ENCODE results near the gene DAB2. TPM values are rescaled to one million over a fixed set of nuclear protein-coding genes. Genes with fewer than 3 reads are reported as not detected.

Gene DAB2
- total RNA-seq, 1 donor from 2014 or later: 28.5 TPM

DNA sequence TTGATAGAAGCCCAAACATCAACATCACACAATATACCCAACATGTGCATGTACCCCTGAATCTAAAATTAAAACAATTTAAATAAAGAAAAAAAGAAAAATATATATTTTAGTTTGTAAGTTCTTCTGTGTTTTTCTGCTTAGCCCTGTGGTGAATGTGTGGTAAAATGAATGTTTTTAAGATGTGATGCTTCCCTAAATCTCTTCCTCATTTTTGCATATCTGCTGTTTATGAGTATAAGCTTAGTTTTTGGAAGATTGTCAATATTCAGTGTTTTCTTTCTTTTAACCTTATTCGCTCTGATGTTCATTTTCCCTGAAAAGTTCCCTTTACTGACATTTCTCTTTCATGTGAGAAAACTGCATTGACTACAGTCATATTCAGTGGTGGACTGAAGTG is 44.4 kb upstream of the DAB2 start:
- Histone ChIP-seq H3K9me3 (replicated peaks) (no peaks in the 10 kb centered on the region), H3K27me3 (ENCODE audit: low read depth) (no peaks in the 10 kb centered on the region), H3K4me1 (peaks cover 11% of the 10 kb centered on the region), H3K4me3 (no peak overlapping the region), H3K27ac (replicated peaks) (peak overlapping the region; percentile 33), H3K36me3 (no peaks in the 10 kb centered on the region)
- TF ChIP-seq, protein P1, sequence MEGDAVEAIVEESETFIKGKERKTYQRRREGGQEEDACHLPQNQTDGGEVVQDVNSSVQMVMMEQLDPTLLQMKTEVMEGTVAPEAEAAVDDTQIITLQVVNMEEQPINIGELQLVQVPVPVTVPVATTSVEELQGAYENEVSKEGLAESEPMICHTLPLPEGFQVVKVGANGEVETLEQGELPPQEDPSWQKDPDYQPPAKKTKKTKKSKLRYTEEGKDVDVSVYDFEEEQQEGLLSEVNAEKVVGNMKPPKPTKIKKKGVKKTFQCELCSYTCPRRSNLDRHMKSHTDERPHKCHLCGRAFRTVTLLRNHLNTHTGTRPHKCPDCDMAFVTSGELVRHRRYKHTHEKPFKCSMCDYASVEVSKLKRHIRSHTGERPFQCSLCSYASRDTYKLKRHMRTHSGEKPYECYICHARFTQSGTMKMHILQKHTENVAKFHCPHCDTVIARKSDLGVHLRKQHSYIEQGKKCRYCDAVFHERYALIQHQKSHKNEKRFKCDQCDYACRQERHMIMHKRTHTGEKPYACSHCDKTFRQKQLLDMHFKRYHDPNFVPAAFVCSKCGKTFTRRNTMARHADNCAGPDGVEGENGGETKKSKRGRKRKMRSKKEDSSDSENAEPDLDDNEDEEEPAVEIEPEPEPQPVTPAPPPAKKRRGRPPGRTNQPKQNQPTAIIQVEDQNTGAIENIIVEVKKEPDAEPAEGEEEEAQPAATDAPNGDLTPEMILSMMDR (IDR thresholded peaks at IDR 0.05; ENCODE audit: borderline replicate concordance): no peak
- no peak for DNase-seq
- intact Hi-C loops (cut with micrococcal nuclease): no loop called here

DNA sequence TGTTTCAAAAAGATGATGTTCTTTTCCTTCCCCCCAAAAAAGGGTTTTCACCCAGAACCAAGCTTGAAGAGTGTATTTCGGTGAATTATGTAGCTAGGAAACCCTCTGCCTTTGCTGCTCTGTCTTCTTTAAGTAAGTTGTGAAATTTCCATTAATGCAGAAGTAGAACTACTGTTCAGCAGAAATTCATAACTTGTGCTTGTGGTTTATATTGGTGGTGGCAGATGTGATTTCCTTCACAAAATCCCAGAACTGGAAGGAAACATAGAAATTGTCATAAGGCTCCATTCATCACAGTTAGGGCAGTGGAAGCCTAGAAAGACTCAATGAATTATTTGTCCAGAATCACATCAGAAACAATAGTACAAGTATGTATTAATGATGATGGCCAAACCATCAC is 42.1 kb upstream of the DAB2 start:
- intact Hi-C loops (cut with micrococcal nuclease): no loop called here
- TF ChIP-seq, protein P1 (IDR thresholded peaks at IDR 0.05; ENCODE audit: borderline replicate concordance): no peak
- no peak for DNase-seq
- H3K4me1 ChIP-seq: peaks cover 11% of the 10 kb centered on the region
- H3K27ac ChIP-seq (replicated peaks): no peak overlapping the region
- no peaks in the 10 kb centered on the region for H3K27me3 ChIP-seq (ENCODE audit: low read depth)
- no peaks in the 10 kb centered on the region for H3K36me3 ChIP-seq
- H3K4me3 ChIP-seq: no peak overlapping the region
- no peaks in the 10 kb centered on the region for H3K9me3 ChIP-seq (replicated peaks)

DNA sequence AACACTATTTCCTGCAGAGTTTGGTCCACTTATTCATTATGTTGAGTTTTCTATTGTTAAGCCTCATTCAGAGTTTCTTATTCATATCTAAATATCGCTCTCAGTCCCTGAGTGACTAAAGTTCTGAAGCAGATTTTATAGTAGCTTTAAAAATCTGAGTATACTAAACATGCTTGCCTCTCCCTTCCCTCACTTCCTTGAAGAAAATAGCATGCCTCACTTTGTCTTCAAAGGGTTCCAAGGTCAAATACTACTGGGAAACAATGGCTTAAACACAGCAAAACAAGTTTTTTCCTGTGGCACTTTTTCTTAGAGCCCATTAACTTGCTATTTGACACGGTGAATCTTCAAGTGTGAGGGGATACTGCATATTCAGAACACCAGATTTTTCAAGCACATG is 41.1 kb upstream of the DAB2 start:
- H3K27ac ChIP-seq (replicated peaks): peak overlapping the region; percentile 48

DNA sequence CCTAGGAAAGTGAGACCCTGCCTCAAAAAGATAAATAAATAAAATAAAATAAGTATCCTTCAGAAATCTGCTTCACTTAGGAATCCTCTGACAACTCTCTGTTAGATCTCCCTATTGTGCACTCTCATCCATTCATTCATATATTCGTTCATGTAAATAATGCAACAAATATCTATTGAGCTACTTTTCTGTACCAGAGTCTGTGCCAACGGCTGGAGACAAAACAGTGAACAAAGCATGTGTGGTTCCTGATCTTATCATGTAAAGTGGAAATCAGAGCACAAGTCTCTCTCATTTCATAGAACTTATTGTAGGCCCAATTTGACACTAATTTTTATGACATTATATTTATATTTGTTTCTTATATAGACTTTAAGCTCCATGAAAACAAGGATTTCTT is 40.3 kb upstream of the DAB2 start:
- H3K4me3 ChIP-seq: no peak overlapping the region
- no peaks in the 10 kb centered on the region for H3K27me3 ChIP-seq (ENCODE audit: low read depth)
- H3K4me1 ChIP-seq: peaks cover 11% of the 10 kb centered on the region
- intact Hi-C loops (cut with micrococcal nuclease): no loop called here
- DNase-seq: no peak
- H3K27ac ChIP-seq (replicated peaks): peak overlapping the region; percentile 48
- TF ChIP-seq, protein P1 (IDR thresholded peaks at IDR 0.05; ENCODE audit: borderline replicate concordance): no peak
- no peaks in the 10 kb centered on the region for H3K9me3 ChIP-seq (replicated peaks)
- no peaks in the 10 kb centered on the region for H3K36me3 ChIP-seq

More for the DNA sequence above, 41.1 kb upstream of the DAB2 start:
- Histone ChIP-seq H3K4me3 (no peak overlapping the region), H3K4me1 (peaks cover 11% of the 10 kb centered on the region), H3K36me3 (no peaks in the 10 kb centered on the region), H3K9me3 (replicated peaks) (no peaks in the 10 kb centered on the region), H3K27me3 (ENCODE audit: low read depth) (no peaks in the 10 kb centered on the region)
- intact Hi-C loops (cut with micrococcal nuclease): no loop called here
- no peak for DNase-seq
- TF ChIP-seq, protein P1 (IDR thresholded peaks at IDR 0.05; ENCODE audit: borderline replicate concordance): no peak

DNA sequence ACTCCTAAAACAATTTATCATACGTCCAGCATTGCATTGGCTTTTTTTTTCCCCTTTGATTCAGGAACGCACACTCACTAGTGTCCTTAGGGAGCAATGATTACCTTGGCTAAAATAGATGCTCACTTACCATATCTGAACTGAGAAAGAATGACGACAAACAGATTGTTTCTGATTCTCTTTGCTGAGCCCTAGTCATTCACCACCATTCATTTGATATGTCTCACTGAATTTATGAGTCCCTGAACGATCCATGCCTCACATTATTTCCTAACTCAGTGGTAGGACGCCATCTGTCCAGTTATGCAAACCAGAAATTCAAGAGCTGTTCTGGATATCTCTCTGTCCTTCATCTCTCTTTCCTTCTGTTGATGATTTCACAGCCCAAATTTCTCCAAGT is 39.3 kb upstream of the DAB2 start:
- intact Hi-C loops (cut with micrococcal nuclease): no loop called here
- Histone ChIP-seq H3K36me3 (no peaks in the 10 kb centered on the region), H3K27me3 (ENCODE audit: low read depth) (no peaks in the 10 kb centered on the region), H3K4me3 (no peak overlapping the region), H3K9me3 (replicated peaks) (no peaks in the 10 kb centered on the region), H3K4me1 (peaks cover 11% of the 10 kb centered on the region), H3K27ac (replicated peaks) (no peak overlapping the region)
- TF ChIP-seq, protein P1 (IDR thresholded peaks at IDR 0.05; ENCODE audit: borderline replicate concordance): no peak
- DNase-seq: no peak

DNA sequence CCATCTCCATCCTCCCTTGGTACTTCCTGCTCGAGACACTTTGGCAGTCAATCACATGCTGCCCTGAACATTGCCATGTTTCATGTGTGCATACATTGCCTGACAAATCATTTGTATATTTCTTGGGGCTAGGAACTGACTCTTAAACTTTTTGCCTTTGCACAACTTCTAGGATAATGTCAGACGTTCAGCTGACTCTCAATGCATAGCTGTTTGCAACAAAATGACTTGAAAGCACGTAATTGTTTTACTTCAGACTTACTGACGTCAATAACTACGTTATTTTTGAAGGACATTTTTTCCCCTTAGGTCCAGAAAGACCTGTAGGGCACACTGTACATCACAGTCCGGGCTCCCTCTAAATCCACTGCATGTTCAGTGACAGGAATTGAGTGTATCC is 37.4 kb upstream of the DAB2 start:
- no peaks in the 10 kb centered on the region for H3K9me3 ChIP-seq (replicated peaks)
- H3K27me3 ChIP-seq (ENCODE audit: low read depth): no peaks in the 10 kb centered on the region
- H3K4me3 ChIP-seq: no peak overlapping the region
- intact Hi-C loops (cut with micrococcal nuclease): no loop called here
- H3K27ac ChIP-seq (replicated peaks): no peak overlapping the region
- no peaks in the 10 kb centered on the region for H3K36me3 ChIP-seq
- TF ChIP-seq, protein P1 (IDR thresholded peaks at IDR 0.05; ENCODE audit: borderline replicate concordance): no peak
- DNase-seq: no peak
- peaks cover 11% of the 10 kb centered on the region for H3K4me1 ChIP-seq

Measured in left ventricle myocardium inferior (tissue), 1 donor.